Stimulated activated CD4-positive, alpha-beta T cell treated with anti-CD3 and anti-CD28 coated beads, Interleukin-2, amount 100 ng/mL, for 24 hours (primary cell): ENCODE measurements around the gene AARSD1.
"Not testable (repeated sequence)": the region's sequence is repeated elsewhere in the genome, so short reads cannot be mapped to it uniquely, and the experiment has no call there.

Source experiments
- DNase-seq, 2 donors: peaks; one replicate each; pipeline ENCODE4 v3.0.0-alpha.2; 2020

Gene AARSD1

GRCh38 chr17:42919522-42920077 is 44.7 kb downstream of the AARSD1 start:
- not testable (repeated sequence) for DNase-seq

GRCh38 chr17:42918902-42919521 is 45.2 kb downstream of the AARSD1 start:
- DNase-seq: no peak

GRCh38 chr17:42917236-42917603 is 47.0 kb downstream of the AARSD1 start:
- DNase-seq: no peak

GRCh38 chr17:42916388-42917235 is 47.6 kb downstream of the AARSD1 start:
- DNase-seq: not testable (repeated sequence)

GRCh38 chr17:42915288-42915687 is 49.0 kb downstream of the AARSD1 start:
- DNase-seq: not testable (repeated sequence)

GRCh38 chr17:42913981-42914617 is 50.2 kb downstream of the AARSD1 start:
- no peak for DNase-seq

GRCh38 chr17:42913522-42913921 is 50.7 kb downstream of the AARSD1 start:
- no peak for DNase-seq

- no peak for DNase-seq
Measured at GRCh38 chr17:42908872-42909700, 55.2 kb downstream of the AARSD1 start.

- no peak for DNase-seq
Measured at GRCh38 chr17:42906772-42907446, 57.3 kb downstream of the AARSD1 start.

- DNase-seq: no peak
Measured at GRCh38 chr17:42904110-42904469, 60.2 kb downstream of the AARSD1 start.

- no peak for DNase-seq
Measured at GRCh38 chr17:42901535-42902229, 62.6 kb downstream of the AARSD1 start.
